Measurements from ENCODE around the gene STUB1. TPM values are rescaled to one million over a fixed set of nuclear protein-coding genes. Genes with fewer than 3 reads are reported as not detected.
A peak's percentile ranks its signal among the peaks of the same experiment; 100 is the strongest.

Gene STUB1
- polyA plus RNA-seq, 10 donors = 73.3 to 119 (median 98.5) TPM

DNA sequence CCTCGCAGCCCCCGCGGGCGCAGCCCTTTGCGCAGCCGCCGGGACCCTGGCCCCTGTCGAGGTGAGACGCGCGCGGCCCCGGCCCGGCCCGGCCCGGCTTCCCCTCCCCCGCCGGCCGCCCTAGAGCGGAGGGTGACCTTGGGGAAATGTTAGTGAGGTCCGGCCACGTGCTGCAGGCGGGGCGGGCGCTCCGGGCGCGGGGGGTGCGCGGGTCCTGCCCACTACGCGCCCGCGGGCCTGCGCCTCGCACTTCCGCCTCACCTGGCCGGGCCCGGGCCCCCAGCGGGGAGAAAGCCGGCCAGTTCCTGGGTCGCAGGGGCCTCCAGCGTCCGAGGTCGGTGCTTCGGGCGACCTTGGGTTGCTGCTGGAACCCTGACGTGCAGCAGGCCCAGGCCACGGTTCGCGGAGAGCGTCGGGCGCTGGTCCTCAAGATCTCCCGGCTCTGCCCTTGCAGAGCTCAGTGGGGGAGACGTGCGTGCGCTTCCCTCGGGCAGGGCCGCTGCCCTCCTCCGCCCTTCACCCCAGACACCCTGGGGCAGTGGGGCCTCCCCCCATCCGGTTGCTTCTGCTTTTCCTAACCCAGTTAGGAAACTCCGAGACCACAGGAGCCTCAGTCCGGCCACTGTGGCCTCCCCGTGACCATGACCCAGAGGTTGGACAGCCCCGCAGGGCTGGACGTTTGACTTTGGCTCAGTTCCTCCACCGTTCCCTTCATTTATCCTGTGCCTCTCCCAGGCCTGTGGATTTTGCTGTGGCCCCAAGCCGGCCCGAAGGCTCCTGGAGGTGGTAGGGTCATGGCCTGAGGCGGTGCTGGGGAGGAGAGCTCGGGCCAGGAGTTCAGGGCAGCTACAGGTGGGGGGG is 37.8 kb upstream of the STUB1 start:
- peak in 1 of 3 donors; percentile 56 for DNase-seq

DNA sequence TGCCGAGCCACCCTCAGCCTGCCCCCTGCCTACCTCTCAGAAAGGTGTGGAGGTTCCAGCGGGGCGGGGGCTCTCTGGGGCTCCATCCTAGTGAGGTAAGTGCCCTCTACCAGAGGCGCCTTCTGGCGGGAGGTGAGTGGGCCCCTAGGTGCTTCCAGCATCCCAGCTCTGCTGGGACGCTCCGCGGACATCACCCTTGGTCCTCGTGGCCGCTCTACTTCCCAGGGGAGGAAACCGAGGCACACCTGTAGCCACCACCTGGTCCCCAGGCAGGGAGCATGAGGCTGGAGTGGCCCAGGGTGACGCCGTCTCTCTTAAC is 37.2 kb upstream of the STUB1 start:
- no peak for DNase-seq

DNA sequence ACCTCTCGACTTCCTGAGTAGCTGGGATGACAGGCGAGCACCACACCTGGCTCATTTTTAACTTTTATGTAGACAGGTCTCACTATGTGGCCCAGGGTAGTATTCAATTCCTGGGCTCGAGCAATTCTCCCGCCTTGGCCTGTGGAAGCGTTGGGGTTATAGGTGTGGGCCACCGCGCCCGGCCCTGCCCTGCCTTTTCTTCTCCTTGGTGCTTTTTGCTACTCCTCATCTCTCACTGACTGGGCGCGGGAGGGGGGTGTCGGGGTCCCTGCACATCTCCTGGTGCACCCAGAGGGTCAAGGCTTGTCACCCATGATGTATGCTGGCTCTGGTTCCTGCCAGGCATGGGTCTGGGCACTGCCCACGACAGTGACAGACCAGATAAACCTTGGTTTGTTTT is 35.7 kb upstream of the STUB1 start:
- no peak for DNase-seq

DNA sequence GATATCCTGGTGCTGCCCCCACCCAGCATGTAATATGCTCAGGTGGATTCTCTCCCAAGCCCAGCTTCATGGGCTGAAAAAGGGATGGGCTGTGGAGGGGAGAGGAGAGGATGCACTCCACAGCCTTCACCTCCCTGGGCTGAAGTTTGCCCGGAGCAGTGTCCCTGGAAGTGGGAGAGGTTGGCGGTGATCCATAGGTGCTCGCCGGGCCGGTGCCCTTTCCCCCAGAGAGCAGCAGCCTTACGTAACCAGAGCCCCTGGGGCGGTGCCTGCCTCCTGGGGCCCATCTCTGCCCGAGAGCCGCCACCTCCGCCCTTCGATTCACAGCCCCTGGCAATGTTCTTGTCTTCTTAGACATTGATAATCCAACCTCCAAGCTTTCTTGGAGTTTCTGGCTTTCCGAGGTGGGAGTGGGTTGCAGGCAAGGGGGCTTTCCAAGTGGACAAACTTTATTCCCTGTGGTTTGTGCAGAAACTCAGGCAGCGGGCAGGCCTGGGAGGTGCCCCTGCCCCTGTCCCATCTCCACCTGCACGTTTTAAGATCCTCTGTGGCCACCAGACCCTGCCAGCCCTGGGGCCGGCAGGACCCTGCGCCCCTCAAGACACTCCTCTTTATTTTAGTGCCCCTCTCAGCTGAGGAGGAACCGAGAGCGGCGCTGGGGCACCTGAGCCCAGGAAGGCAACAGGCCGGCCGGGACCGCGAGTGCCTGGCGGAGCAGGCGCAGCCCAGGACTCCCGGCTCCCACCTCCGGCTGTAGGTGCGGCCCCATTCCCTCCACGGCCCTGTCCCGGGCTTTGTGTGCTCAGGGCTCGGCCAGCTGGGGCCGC is 34.1 kb upstream of the STUB1 start:
- DNase-seq = no peak

DNA sequence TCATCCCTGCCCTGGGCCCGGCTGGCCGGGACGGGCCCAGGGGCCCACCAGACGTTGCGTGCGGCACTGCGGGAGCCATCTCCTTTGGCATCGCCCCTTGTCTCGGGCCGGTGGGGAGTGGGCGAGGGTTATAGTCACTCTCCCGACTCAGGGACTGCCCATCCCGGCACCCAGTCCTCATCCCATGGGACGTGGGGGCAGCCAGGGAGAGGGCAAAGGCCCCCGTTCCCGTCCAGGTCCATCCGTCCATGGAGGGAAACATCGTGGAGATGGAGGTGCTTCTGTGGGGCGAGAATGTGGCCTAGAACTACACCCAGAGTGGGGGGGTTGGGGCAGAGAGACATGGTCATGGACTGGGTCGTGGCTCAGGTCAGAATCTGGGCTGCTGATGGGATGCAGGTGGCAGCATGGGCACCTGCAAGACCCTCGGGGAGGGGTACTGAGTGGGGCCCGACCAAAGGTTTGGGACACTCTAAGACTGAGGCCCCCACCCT is 33.5 kb upstream of the STUB1 start:
- DNase-seq = no peak

DNA sequence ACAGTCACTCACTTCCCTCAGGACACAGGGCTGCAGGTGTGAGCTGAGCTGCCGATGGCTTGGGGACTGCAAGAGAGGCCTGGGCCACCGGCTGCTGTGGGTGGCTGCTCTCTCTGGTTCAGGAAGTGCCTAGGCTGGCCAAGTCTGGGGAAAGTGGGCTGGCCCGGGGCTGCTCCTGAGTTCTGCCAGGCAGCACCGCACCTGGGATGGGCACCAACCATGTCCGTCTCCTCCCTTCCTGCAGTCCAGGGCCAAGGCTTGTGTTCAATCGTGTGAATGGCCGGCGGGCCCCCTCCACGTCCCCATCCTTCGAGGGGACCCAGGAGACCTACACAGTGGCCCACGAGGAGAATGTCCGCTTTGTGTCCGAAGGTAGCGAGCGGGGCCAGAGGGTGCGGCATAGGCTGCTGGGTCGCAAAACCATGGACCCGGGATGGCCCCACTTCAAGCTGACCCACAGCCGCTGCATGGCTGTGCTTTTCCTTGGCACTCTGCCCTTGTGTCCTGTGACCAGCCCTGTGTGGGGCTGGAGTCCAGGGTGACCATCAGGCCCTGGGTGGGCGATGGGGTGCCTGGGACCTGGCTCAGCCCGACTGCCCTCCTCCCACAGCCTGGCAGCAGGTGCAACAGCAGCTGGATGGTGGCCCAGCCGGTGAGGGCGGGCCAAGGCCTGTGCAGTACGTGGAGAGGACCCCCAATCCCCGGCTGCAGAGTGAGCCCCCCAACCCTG is 32.9 kb upstream of the STUB1 start:
- no peak for DNase-seq

DNA sequence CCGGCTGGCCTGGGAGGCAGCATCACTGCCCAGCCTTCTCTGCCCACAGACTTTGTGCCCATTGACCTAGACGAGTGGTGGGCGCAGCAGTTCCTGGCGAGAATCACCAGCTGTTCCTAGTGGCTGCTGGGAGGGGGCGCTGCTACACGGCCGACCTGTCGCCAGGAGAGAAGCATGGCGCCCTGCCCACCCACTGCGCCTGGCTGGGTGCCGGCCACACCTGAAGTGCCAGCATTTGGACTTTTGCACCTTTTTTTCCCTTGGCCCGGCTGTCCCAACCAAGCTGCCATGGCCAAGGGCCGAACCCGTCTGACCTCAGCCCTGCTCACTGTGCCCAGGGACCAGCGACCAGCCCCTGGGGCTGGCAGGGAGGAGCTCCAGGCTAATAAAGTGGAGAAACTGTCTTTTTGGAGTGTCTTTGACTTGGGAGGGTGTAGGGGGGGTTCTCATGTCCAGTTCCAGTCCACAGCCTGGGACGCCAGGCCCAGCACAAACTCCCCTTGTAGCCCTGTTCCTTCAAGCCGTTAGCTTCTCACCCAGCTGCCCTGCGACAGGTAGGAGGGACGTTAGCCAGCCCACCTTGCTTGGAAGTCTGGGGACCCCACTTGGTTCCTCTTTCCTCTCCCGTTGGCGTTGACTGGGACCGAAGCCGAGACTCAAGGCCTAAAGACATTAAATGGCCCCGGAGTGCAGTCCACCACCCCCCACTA is 32.0 kb upstream of the STUB1 start:
- no peak for DNase-seq

DNA sequence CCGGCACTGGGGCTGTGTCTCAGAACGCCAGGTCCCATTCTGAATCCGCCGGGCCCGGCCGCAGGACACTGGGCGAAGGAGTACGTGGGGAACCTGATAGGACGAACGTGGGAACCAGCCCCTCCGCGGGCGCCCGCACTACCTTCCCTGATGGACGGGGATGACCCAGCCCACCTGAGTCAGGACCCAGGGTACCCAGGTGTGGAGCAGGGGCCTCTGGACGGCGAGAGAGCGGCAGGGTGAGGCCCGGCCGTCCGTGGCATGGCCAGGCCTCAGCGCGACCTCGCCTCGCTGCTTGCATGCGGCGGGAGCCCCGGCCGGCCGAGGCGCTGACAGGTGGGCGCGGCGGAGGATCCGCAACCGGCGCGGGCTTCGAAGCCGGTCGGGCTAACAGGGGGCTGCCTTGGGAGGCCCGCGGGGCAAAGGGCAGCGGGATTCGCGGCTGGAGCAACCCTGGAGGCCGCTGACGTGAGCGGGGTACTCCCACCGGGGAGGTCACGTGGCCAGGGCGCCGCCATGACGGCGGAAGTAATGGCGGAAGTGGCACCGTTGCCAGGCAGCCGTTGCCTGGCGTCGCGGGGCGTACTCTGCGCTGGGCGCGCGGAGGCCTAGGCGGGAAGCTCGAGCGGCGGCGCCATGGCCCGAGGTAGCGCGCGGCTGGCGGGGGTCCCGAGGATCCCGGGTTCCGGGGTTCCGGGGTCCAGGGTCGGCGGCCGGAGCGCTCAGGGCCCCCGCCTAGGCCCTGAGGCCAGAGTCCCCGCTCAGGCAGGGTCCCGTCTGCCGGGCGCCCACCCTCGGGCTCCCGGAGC is 31.2 kb upstream of the STUB1 start, which contains the start of gene WDR90:
TSS of gene WDR90 (plus strand) at position 585 of the 809 bp plus-strand sequence. CDS start at position 637, 52 bp downstream.
- peak; percentile 88 to 97 (median 93) for DNase-seq

DNA sequence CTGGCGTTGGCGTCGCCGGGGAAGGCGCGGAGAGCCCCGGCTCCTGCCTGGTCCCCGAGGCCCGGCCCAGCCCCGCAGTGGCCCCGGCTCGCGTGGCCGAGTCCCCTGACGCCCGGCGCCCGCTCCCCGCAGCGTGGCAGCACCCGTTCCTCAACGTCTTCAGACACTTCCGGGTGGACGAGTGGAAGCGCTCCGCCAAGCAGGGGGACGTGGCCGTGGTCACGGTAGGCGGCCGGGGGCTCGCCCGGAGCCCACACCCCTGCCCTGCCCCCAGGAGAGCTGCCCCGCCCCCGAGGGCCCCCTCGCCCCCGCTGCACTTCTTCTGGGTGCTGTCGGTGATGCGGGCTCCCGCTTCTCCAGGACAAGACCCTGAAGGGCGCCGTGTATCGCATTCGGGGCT is 30.6 kb upstream of the STUB1 start:
- no peak for DNase-seq

DNA sequence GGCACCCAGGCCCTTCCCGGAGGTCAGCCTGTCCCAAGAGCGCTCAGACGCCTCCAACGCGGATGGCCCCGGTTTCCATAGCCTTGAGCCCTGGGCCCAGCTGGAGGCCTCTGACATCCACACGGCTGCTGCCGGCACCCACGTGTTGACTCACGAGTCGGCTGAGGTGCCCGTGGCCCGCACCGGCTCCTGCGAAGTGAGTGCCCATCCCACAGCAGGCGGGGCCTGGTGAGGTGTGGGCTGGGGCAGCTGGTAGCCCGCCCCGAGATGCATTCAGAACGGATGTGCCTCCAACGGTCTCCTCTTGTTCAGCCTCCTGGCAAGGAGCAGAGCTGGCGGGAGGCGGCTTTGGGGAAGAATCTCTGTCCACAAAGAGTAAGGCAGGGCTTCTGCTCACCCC is 28.4 kb upstream of the STUB1 start:
- no peak for DNase-seq

DNA sequence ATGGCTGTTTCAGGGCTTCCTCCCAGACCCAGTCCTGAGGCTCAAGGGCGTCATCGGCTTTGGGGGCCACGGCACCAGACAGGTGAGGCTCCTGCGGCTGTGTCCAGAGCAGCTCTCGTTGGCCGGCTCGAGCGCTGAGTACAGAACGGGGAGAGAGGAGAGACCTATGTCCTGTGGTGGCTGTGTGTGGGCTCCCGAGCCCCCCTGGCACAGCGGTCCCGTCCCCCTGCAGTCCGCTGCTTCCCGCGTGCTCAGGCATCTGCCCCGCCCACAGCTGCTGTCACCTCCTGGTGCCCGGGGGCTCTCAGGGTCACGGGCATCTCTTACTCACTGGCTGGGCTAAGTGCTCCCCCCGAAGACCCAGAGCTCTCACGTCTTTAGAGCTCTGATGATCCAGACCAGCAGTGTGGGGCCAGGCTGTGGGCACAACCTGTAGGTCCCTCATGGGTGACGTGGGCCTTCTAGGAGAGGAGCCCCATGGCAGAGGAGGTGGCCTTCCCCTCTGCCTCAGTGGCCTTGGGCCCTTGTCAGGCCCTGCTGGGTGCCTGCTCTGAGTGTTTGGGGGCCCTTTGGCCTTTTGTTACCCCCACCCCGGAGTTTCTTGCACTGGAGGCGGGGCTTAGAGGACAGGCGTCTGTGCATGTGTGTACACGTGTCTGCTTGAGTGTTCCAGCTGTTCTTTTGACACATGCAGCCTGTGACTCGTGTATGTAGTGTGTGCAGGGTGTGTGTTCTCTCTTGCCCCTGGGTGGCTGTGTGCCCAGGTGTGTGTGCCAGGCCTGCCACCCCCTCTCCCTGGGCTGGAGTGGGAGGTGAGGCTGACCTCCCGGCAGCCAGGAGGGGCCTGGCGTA is 27.5 kb upstream of the STUB1 start:
- no peak for DNase-seq

DNA sequence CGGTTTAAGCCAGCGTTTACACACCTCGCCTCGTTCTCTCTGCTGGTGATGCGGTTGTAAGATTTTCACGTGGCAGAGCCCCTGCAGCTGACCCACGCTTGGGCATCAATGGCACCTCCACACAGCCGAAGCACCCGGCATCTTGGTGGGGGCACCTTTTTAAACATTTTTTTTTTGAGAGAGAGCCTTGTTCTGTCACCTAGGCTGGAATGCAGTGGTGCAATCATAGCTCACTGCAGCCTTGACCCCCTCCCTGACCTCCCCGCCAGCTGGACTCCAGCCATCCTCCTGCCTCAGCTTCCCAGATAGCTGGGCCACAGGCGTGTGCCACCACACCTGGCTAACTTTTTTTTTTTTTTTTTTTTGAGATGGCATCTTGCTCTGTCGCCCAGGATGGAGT is 26.2 kb upstream of the STUB1 start:
- DNase-seq = no peak

DNA sequence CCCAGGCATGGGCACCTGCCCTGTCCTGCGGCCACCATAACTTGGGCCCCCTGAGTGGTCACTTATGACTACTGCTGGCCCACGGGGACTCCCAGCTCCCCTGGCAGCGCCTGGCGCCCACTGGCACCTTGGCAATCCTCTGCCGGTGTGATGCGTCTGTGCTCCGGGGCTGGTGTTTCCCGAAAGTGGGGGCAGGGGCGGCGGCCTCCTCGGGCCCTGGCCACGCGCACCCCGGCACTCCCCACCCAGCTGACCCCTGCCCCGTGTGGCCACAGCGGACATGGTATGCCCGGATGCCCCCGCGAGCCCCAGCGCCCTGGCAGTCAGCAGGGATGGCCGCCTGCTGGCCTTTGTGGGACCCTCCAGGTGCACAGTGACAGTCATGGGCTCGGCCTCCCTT is 22.7 kb upstream of the STUB1 start:
- DNase-seq = no peak

DNA sequence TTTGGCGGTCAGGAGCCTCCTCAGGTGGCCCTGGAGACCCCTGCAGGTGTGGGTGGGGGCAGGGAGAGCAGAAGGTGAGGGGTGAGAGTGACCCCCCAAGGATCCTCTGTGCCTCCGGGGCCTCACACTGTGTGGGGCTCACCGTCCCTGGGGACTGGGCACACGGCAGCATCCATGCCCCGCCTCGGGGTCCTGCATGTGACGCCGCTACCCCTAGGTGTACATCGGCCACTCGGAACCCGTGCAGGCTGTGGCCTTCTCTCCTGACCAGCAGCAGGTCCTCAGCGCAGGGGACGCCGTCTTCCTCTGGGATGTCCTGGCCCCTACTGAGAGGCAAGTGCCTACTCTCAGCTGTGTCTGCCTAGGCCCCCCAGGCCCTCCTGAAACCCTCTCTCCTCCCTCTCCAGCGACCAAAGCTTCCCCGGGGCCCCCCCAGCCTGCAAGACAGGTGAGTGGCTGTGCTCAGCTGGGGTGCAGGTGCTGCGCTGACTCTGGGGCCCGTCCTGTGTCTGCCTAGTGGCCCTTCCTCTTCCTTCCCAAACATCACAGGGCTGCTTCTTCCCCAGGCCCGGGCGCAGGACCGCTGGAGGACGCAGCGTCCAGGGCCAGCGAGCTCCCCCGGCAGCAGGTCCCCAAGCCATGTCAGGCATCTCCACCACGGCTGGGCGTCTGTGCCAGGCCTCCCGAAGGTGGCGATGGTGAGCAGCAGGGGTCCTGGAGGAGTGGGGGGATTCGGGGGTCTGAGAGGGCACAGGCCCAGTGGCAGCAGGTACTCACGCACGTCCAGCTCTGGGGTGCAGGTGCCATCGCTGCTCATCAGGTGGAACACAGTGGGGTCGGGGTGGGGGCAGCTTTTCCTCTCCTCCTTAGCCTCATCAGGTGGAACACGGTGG is 21.3 kb upstream of the STUB1 start:
- DNase-seq = no peak

DNA sequence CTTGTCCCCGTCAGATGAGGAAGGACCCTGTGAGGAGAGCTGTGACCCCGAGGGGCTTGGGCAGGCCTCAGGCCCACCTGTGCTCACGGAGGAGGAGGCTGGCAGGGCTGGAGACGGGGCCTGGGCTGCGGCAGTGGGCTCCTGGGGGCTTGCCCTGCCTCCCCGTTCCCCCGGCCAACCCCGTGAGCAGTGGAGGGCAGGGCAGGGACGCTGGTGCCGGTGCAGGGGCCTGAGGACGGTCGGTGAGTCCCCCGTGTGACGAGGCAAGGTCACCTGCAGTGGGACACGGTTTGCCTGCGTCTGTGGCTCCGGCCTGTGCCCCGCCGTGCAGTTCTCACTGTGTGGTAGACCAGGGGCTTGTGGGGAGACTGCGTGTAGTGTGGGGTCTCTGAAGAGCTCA is 20.6 kb upstream of the STUB1 start:
- no peak for DNase-seq

DNA sequence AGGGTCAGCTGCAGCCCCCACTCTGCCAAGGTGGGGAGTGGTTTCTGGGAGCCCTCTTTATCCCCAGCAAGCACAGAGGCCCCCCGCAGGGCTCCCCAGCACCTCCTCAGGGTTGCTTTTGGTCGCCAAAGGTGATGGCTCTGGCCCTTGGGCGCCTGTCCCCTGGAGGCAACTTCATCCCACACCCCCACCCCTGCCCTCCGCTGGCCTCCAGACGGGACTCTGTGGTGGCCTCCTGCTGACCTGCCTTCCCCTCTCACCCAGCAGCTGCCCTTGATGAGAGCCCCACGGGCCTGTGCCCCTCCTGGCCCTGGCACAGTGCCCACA is 20.1 kb upstream of the STUB1 start:
- no peak for DNase-seq

DNA sequence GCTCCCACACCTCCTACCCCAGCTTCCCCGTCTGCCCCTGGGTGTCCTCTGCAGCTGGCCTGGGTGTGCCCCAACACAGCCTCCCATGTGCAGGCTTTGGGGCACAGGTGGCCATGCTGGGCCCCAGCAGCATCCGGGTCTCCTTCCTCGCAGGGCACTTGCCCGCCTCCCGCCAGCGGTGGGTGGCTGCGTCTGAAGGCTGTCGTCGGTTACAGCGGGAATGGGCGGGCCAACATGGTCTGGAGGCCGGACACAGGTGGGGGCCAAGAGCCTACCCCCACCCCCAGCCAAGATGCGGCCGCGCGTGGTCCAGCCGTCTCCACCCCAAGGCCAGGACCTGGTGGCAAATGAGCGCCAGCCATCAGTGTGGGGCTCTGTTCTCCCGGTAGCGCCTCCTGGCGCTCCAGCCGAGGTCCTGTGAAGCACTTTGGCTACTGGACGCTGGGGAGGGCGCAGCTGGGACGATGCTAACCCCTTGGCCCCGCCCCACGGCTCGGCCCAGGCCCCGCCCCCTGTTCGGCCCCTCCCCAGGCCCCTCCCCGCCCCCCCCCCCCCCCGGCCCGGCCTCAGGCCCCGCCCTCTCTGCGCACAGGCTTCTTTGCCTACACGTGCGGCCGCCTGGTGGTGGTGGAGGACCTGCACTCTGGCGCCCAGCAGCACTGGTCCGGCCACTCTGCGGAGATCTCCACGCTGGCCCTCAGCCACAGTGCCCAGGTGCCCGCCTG is 19.6 kb upstream of the STUB1 start:
- DNase-seq = peak; percentile 48 to 77 (median 71)

DNA sequence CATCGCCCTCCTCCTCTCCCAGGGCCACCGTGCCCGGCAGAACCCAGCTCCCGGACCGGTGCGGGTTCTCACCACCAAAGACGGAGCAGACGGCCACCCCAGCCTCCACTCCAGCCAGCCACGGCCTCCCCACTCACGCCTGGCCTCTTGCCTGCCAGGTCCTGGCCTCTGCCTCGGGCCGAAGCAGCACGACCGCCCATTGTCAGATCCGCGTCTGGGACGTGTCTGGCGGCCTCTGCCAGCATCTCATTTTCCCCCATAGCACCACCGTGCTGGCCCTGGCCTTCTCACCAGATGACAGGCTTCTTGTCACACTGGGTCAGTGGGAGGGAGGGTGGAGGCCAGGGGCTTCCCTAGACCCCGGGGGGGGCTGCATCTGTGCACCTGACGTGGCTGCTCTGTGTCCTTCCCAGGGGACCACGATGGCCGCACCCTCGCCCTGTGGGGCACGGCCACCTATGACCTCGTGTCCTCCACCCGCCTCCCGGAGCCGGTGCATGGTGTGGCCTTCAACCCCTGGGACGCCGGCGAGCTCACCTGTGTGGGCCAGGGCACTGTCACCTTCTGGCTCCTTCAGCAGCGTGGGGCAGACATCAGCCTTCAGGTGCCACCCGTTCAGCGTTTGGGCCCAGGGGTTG is 18.9 kb upstream of the STUB1 start:
- no peak for DNase-seq

Measured in muscle of back (tissue), 11 donors.